HepG2 (cell line): ENCODE measurements around the gene TCAP. TPM values are rescaled to one million over a fixed set of nuclear protein-coding genes. Genes with fewer than 3 reads are reported as not detected.
A peak's percentile ranks its signal among the peaks of the same experiment; 100 is the strongest.

Source experiments
- DNMT1 ChIP-seq: sonication (generic); formaldehyde crosslinking; IDR thresholded peaks from 2 replicates; pipeline ENCODE4 v1.5.1; 2020; ENCODE audit warnings: mild to moderate bottlenecking, missing genetic modification reagents
- DRAP1 ChIP-seq: IDR thresholded peaks from 2 replicates; pipeline ENCODE4 v1.6.1; 2016; ENCODE audit warnings: missing genetic modification reagents, missing compliant biosample characterization
- EEA1 ChIP-seq: sonication (generic); formaldehyde crosslinking; IDR thresholded peaks from 2 replicates; pipeline ENCODE4 v1.5.1; 2020; ENCODE audit warnings: mild to moderate bottlenecking, missing genetic modification reagents, borderline replicate concordance
- FLYWCH1 ChIP-seq: sonication (generic); formaldehyde crosslinking; IDR thresholded peaks from 2 replicates; pipeline ENCODE4 v1.8.1; 2023; ENCODE audit warnings: mild to moderate bottlenecking, missing genetic modification reagents
- KDM5B ChIP-seq: sonication (generic); formaldehyde crosslinking; IDR thresholded peaks from 2 replicates; pipeline ENCODE4 v1.4.0; 2020; ENCODE audit warnings: missing genetic modification reagents, mild to moderate bottlenecking, borderline replicate concordance
- MATR3 ChIP-seq: sonication (generic); formaldehyde crosslinking; IDR thresholded peaks from 2 replicates; pipeline ENCODE4 v1.4.0; 2020; ENCODE audit warnings: missing genetic modification reagents
- MYNN ChIP-seq: sonication (generic); formaldehyde crosslinking; IDR thresholded peaks from 2 replicates; pipeline ENCODE4 v1.4.0; 2020; ENCODE audit warnings: mild to moderate bottlenecking, low read depth, missing genetic modification reagents
- REXO4 ChIP-seq: sonication (generic); formaldehyde crosslinking; IDR thresholded peaks from 2 replicates; pipeline ENCODE4 v1.8.0; 2022; ENCODE audit warnings: missing genetic modification reagents, mild to moderate bottlenecking, borderline replicate concordance
- SP1 ChIP-seq, 2 experiments: fragments of 450-650 bp in 1 of 2; sonication (generic) in 1 of 2; formaldehyde crosslinking in 1 of 2; IDR thresholded peaks; 2 replicates each; pipeline versions ENCODE4 v1.4.0 to v1.6.1; 2016 to 2020; ENCODE audit warnings: missing genetic modification reagents in 1 of 2
- ZNF414 ChIP-seq: sonication (generic); formaldehyde crosslinking; IDR thresholded peaks from 2 replicates; pipeline ENCODE4 v1.5.0; 2020; ENCODE audit warnings: missing genetic modification reagents
- ZNF468 ChIP-seq: sonication (generic); formaldehyde crosslinking; IDR thresholded peaks from 2 replicates; pipeline ENCODE4 v1.8.0; 2022; ENCODE audit warnings: mild to moderate bottlenecking, moderate library complexity, missing genetic modification reagents
- ZNF501 ChIP-seq: sonication (generic); formaldehyde crosslinking; IDR thresholded peaks from 2 replicates; pipeline ENCODE4 v1.5.1; 2020; ENCODE audit warnings: mild to moderate bottlenecking, moderate library complexity, missing genetic modification reagents
- ZNF652 ChIP-seq: IDR thresholded peaks from 2 replicates; pipeline ENCODE4 v1.6.1; 2016; ENCODE audit warnings: low read depth, borderline replicate concordance
- ZNF709 ChIP-seq: sonication (generic); formaldehyde crosslinking; IDR thresholded peaks from 2 replicates; pipeline ENCODE4 v1.5.0; 2020; ENCODE audit warnings: mild to moderate bottlenecking, missing genetic modification reagents
- ZNF720 ChIP-seq: sonication (generic); formaldehyde crosslinking; IDR thresholded peaks from 2 replicates; pipeline ENCODE4 v1.4.0; 2020; ENCODE audit warnings: missing genetic modification reagents
- polyA plus RNA-seq, 8 experiments: library from polyadenylated mRNA; depleted of rRNA in 3 of 8; stranded (reverse) in 7 of 8; unstranded in 1 of 8; fragments of >200 nt; fragmentation: Illumina TruSeq in 4 of 8; extraction: Trizol in 4 of 8; gene quantifications; 2 replicates each; pipeline versions ENCODE4 v1.2.1 to v1.2.3, GENCODE V29; 2011 to 2016; ENCODE audit warnings: low read depth in 4 of 8, missing spikeins in 1 of 8, mixed read lengths in 1 of 8; ENCODE audit not compliant: insufficient read depth in 1 of 8
- total RNA-seq, 5 experiments: library from RNA; depleted of rRNA; stranded (reverse); fragments of >200 nt; fragmentation: Illumina TruSeq; extraction: Trizol; gene quantifications; 2 replicates each; pipeline ENCODE4 v1.2.3, GENCODE V29; 2016; ENCODE audit warnings: low read depth in 1 of 5
- TF ChIP-seq, protein P1 (sequence below): sonication (generic); formaldehyde crosslinking; IDR thresholded peaks from 2 replicates; pipeline ENCODE4 v1.4.0; 2020; ENCODE audit warnings: missing genetic modification reagents
- TF ChIP-seq, protein P2 (sequence below): sonication (generic); formaldehyde crosslinking; IDR thresholded peaks from 2 replicates; pipeline ENCODE4 v1.8.1; 2023; ENCODE audit warnings: missing genetic modification reagents, mild to moderate bottlenecking, borderline replicate concordance
- TF ChIP-seq, protein P3 (sequence below): sonication (generic); formaldehyde crosslinking; IDR thresholded peaks from 2 replicates; pipeline ENCODE4 v1.5.0; 2020; ENCODE audit warnings: mild to moderate bottlenecking, missing genetic modification reagents

The TCAP gene
- total and polyA plus RNA-seq, 2 of the 13 experiments (the other 11 are each of a cell fraction or from before 2014, with no cell fraction given): 0.24 to 0.65 TPM

- TF ChIP-seq, protein P1, sequence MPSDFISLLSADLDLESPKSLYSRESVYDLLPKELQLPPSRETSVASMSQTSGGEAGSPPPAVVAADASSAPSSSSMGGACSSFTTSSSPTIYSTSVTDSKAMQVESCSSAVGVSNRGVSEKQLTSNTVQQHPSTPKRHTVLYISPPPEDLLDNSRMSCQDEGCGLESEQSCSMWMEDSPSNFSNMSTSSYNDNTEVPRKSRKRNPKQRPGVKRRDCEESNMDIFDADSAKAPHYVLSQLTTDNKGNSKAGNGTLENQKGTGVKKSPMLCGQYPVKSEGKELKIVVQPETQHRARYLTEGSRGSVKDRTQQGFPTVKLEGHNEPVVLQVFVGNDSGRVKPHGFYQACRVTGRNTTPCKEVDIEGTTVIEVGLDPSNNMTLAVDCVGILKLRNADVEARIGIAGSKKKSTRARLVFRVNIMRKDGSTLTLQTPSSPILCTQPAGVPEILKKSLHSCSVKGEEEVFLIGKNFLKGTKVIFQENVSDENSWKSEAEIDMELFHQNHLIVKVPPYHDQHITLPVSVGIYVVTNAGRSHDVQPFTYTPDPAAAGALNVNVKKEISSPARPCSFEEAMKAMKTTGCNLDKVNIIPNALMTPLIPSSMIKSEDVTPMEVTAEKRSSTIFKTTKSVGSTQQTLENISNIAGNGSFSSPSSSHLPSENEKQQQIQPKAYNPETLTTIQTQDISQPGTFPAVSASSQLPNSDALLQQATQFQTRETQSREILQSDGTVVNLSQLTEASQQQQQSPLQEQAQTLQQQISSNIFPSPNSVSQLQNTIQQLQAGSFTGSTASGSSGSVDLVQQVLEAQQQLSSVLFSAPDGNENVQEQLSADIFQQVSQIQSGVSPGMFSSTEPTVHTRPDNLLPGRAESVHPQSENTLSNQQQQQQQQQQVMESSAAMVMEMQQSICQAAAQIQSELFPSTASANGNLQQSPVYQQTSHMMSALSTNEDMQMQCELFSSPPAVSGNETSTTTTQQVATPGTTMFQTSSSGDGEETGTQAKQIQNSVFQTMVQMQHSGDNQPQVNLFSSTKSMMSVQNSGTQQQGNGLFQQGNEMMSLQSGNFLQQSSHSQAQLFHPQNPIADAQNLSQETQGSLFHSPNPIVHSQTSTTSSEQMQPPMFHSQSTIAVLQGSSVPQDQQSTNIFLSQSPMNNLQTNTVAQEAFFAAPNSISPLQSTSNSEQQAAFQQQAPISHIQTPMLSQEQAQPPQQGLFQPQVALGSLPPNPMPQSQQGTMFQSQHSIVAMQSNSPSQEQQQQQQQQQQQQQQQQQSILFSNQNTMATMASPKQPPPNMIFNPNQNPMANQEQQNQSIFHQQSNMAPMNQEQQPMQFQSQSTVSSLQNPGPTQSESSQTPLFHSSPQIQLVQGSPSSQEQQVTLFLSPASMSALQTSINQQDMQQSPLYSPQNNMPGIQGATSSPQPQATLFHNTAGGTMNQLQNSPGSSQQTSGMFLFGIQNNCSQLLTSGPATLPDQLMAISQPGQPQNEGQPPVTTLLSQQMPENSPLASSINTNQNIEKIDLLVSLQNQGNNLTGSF (CRISPR knock-in tag): no peak
- no peak for TF ChIP-seq FLYWCH1
- TF ChIP-seq, protein P2, sequence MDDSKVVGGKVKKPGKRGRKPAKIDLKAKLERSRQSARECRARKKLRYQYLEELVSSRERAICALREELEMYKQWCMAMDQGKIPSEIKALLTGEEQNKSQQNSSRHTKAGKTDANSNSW: no peak
- TF ChIP-seq MYNN: 0 out of 2 replicates have a peak, but pooled peaks have one; percentile 56
- no peak for TF ChIP-seq MATR3 (CRISPR knock-in tag)
- TF ChIP-seq SP1 (IDR thresholded peaks at IDR 0.05): no peak
- peak; percentile 69 for TF ChIP-seq SP1 (CRISPR knock-in tag; IDR thresholded peaks at IDR 0.05)
- no peak for TF ChIP-seq ZNF468 (CRISPR knock-in tag)
- no peak; the same call in 1 of the 2 replicates for TF ChIP-seq KDM5B (CRISPR knock-in tag)
- peak; percentile 83; the same call in 1 of the 2 replicates for TF ChIP-seq ZNF720 (CRISPR knock-in tag)
- TF ChIP-seq ZNF652 (CRISPR knock-in tag): no peak; the same call in 1 of the 2 replicates
- TF ChIP-seq DNMT1 (CRISPR knock-in tag): no peak
- TF ChIP-seq DRAP1 (CRISPR knock-in tag): peak; percentile 53; the same call in 1 of the 2 replicates
- TF ChIP-seq ZNF501 (CRISPR knock-in tag): peak; percentile 71; the same call in 1 of the 2 replicates
- TF ChIP-seq, protein P3, sequence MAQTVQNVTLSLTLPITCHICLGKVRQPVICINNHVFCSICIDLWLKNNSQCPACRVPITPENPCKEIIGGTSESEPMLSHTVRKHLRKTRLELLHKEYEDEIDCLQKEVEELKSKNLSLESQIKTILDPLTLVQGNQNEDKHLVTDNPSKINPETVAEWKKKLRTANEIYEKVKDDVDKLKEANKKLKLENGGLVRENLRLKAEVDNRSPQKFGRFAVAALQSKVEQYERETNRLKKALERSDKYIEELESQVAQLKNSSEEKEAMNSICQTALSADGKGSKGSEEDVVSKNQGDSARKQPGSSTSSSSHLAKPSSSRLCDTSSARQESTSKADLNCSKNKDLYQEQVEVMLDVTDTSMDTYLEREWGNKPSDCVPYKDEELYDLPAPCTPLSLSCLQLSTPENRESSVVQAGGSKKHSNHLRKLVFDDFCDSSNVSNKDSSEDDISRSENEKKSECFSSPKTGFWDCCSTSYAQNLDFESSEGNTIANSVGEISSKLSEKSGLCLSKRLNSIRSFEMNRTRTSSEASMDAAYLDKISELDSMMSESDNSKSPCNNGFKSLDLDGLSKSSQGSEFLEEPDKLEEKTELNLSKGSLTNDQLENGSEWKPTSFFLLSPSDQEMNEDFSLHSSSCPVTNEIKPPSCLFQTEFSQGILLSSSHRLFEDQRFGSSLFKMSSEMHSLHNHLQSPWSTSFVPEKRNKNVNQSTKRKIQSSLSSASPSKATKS: no peak
- TF ChIP-seq ZNF709: no peak
- no peak for TF ChIP-seq REXO4 (CRISPR knock-in tag)
- no peak for TF ChIP-seq EEA1 (CRISPR knock-in tag)
- no peak for TF ChIP-seq ZNF414 (CRISPR knock-in tag)
Observed at GRCh38 chr17:39621523-39622379, 43.4 kb upstream of the TCAP start (continued).
